ENCODE measurements around the gene MBNL1. TPM values are rescaled to one million over a fixed set of nuclear protein-coding genes. Genes with fewer than 3 reads are reported as not detected.
A peak's percentile ranks its signal among the peaks of the same experiment; 100 is the strongest.

The MBNL1 gene
- total RNA-seq, 1 donor from 2014 or later: 229 TPM

DNA sequence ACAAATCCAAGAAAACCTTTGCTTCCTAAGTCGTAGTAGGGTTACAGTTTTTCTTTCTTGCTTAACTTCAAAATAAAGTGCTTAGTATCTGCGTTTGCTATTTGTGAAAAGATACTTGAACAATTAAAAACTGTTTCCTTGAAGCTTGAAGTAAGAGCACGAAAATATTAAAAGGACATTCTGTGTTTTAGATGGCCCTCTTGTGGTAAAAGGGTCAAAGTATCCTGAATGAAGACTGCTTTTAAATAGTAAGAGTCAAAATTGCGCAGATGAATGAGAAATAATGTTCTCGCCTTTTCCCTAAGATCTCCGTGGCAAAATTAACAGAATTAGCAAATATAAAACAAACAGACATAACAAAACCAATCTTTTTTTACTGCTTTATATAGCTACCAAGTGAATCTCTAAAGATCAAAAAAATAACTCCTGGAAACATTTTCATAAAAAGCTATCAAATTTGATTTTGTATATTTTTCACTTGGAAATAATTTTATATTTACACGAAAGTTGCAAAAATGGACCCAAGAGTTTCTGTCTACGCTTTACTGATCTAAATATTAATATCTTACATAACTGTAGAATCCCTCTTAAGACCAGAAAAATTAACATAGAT is 175.4 kb downstream of the MBNL1 start:
- Histone ChIP-seq H3K27ac (no peak overlapping the region), H3K4me3 (no peak overlapping the region), H3K9me3 (no peaks in the 10 kb centered on the region), H3K36me3 (peaks cover 40% of the 10 kb centered on the region), H3K4me1 (peaks cover 47% of the 10 kb centered on the region), H3K27me3 (no peaks in the 10 kb centered on the region)
- ATAC-seq (peak; percentile 82), DNase-seq (no peak)
- TF ChIP-seq, protein P1, sequence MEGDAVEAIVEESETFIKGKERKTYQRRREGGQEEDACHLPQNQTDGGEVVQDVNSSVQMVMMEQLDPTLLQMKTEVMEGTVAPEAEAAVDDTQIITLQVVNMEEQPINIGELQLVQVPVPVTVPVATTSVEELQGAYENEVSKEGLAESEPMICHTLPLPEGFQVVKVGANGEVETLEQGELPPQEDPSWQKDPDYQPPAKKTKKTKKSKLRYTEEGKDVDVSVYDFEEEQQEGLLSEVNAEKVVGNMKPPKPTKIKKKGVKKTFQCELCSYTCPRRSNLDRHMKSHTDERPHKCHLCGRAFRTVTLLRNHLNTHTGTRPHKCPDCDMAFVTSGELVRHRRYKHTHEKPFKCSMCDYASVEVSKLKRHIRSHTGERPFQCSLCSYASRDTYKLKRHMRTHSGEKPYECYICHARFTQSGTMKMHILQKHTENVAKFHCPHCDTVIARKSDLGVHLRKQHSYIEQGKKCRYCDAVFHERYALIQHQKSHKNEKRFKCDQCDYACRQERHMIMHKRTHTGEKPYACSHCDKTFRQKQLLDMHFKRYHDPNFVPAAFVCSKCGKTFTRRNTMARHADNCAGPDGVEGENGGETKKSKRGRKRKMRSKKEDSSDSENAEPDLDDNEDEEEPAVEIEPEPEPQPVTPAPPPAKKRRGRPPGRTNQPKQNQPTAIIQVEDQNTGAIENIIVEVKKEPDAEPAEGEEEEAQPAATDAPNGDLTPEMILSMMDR (IDR thresholded peaks at IDR 0.05): peak; percentile 71
- intact Hi-C loops (cut with DNase I): no loop called here

DNA sequence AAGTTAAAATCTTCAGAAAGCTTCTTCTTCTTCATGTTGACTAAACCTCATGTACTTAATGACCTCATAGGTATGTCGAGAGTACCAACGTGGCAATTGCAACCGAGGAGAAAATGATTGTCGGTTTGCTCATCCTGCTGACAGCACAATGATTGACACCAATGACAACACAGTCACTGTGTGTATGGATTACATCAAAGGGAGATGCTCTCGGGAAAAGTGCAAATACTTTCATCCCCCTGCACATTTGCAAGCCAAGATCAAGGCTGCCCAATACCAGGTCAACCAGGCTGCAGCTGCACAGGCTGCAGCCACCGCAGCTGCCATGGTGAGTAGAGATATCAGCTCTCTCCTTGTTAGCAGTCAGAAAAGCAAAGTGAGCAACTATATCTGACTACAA is 176.5 kb downstream of the MBNL1 start:
- no peak for DNase-seq
- intact Hi-C loops (cut with DNase I): no loop called here
- peaks cover 47% of the 10 kb centered on the region for H3K4me1 ChIP-seq

DNA sequence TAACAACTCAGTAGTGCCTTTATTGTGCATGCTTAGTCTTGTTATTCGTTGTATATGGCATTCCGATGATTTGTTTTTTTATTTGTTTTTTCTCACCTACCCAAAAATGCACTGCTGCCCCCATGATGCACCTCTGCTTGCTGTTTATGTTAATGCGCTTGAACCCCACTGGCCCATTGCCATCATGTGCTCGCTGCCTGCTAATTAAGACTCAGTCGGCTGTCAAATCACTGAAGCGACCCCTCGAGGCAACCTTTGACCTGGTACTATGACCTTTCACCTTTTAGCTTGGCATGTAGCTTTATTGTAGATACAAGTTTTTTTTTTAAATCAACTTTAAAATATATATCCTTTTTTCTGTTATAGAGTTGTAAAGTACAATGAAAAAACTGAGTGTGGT is 177.8 kb downstream of the MBNL1 start:
- H3K4me1 ChIP-seq: peaks cover 47% of the 10 kb centered on the region
- peaks cover 58% of the 10 kb centered on the region for H3K36me3 ChIP-seq
- TF ChIP-seq, protein P1 (IDR thresholded peaks at IDR 0.05): no peak
- DNase-seq (no peak), ATAC-seq (no peak)
- no peak overlapping the region for H3K27ac ChIP-seq
- intact Hi-C loops (cut with DNase I): no loop called here
- no peaks in the 10 kb centered on the region for H3K27me3 ChIP-seq
- H3K9me3 ChIP-seq: no peaks in the 10 kb centered on the region
- H3K4me3 ChIP-seq: no peak overlapping the region

More for the DNA sequence above, 176.5 kb downstream of the MBNL1 start:
- Histone ChIP-seq H3K27me3 (no peaks in the 10 kb centered on the region), H3K27ac (no peak overlapping the region), H3K4me3 (no peak overlapping the region), H3K36me3 (peaks cover 49% of the 10 kb centered on the region), H3K9me3 (no peaks in the 10 kb centered on the region)
- ATAC-seq: peak; percentile 14
- TF ChIP-seq, protein P1 (IDR thresholded peaks at IDR 0.05): no peak

GRCh38 chr3:152447511-152447910 is 178.8 kb downstream of the MBNL1 start:
- peaks cover 68% of the 10 kb centered on the region for H3K36me3 ChIP-seq
- TF ChIP-seq, protein P1 (IDR thresholded peaks at IDR 0.05): no peak
- H3K9me3 ChIP-seq: no peaks in the 10 kb centered on the region
- intact Hi-C loops (cut with DNase I): no loop called here
- no peak overlapping the region for H3K27ac ChIP-seq
- ATAC-seq: no peak
- peaks cover 40% of the 10 kb centered on the region for H3K4me1 ChIP-seq
- DNase-seq: no peak
- H3K4me3 ChIP-seq: no peak overlapping the region
- no peaks in the 10 kb centered on the region for H3K27me3 ChIP-seq

GRCh38 chr3:152448091-152448490 is 179.4 kb downstream of the MBNL1 start:
- Histone ChIP-seq H3K4me1 (peaks cover 34% of the 10 kb centered on the region), H3K36me3 (peaks cover 71% of the 10 kb centered on the region), H3K4me3 (no peak overlapping the region), H3K27me3 (no peaks in the 10 kb centered on the region), H3K9me3 (no peaks in the 10 kb centered on the region), H3K27ac (no peak overlapping the region)
- intact Hi-C loops (cut with DNase I): no loop called here
- DNase-seq: no peak
- TF ChIP-seq, protein P1 (IDR thresholded peaks at IDR 0.05): no peak
- ATAC-seq: no peak

DNA sequence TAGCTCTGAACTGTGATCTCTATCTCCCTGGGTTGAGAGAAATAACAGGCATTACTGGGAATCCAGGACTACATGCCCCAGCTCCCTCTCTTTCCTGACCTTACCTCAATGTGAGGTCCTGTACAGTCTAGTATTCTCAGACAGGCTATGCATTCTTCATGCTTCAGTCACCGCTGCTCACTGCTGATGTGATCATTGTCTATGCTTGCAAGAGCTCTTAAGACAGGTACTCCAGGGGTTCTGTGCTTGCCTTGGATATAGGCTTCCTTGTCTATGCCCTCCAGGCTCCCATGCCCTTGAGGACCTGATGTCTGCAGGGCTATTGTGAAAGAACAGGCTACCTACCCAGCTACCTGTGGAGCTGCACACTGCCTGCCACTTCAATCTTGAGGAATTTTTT is 183.6 kb downstream of the MBNL1 start:
- no peak for DNase-seq
- H3K27me3 ChIP-seq: no peaks in the 10 kb centered on the region
- no peak overlapping the region for H3K4me3 ChIP-seq
- intact Hi-C loops (cut with DNase I): no loop called here
- peaks cover 80% of the 10 kb centered on the region for H3K36me3 ChIP-seq
- TF ChIP-seq, protein P1 (IDR thresholded peaks at IDR 0.05): no peak
- H3K9me3 ChIP-seq: no peaks in the 10 kb centered on the region
- H3K4me1 ChIP-seq: peaks cover 14% of the 10 kb centered on the region
- H3K27ac ChIP-seq: no peak overlapping the region
- peak; percentile 93 for ATAC-seq

Data from upper lobe of right lung (tissue), 1 donor.